Spinal cord (tissue), 10 donors: Measurements from ENCODE around the gene PLXDC1. TPM values are rescaled to one million over a fixed set of nuclear protein-coding genes. Genes with fewer than 3 reads are reported as not detected.
A peak's percentile ranks its signal among the peaks of the same experiment; 100 is the strongest.

Experiments used
- DNase-seq, 6 donors: peaks; one replicate each; pipeline versions ENCODE4 v3.0.0 to v3.0.0-alpha.2; 2013 to 2015; ENCODE audit warnings: low spot score in 6 of 6, low read depth in 4 of 6
- H3K27ac ChIP-seq: one replicate; pipeline ENCODE4 v1.5.1; 2013; ENCODE audit warnings: low read depth, low read length, control low read depth
- H3K27me3 ChIP-seq: one replicate; pipeline ENCODE4 v1.6.1; 2013; ENCODE audit warnings: low read length; ENCODE audit not compliant: control insufficient read depth, insufficient read depth
- H3K36me3 ChIP-seq: one replicate; pipeline ENCODE4 v1.6.1; 2013; ENCODE audit warnings: low read length; ENCODE audit not compliant: control insufficient read depth, insufficient read depth
- H3K4me1 ChIP-seq: one replicate; pipeline ENCODE4 v1.6.1; 2013; ENCODE audit warnings: low read length; ENCODE audit not compliant: control insufficient read depth, insufficient read depth
- H3K4me3 ChIP-seq: one replicate; pipeline ENCODE4 v1.5.1; 2013; ENCODE audit warnings: low read depth, low read length, control low read depth
- H3K9me3 ChIP-seq: one replicate; pipeline ENCODE4 v1.6.1; 2013; ENCODE audit warnings: low read length; ENCODE audit not compliant: control insufficient read depth, insufficient read depth
- WGBS: methylation state at CpG from one replicate; pipeline ENCODE4 v1.1.5; 2013; ENCODE audit warnings: missing lambda C conversion rate; ENCODE audit not compliant: insufficient coverage; 5-methylcytosine and 5-hydroxymethylcytosine counted together
- polyA plus RNA-seq, 2 donors: library from polyadenylated mRNA; unstranded; fragments of 120-200 nt; gene quantifications; one replicate each; pipeline ENCODE4 v1.2.1, GENCODE V29; 2013; ENCODE audit not compliant: insufficient read length in 2 of 2
- total RNA-seq, 2 donors: library from RNA; depleted of rRNA in 1 of 2; stranded (reverse); fragments of 120-200 nt in 1 of 2; fragments of >200 nt in 1 of 2; gene quantifications; one replicate each; pipeline versions ENCODE4 v1.2.3 to v1.2.4, GENCODE V29; 2013 to 2014
- donor health status: healthy.

PLXDC1 gene
- total and polyA plus RNA-seq, 4 donors = 10.1 to 47.1 (median 25.6) TPM

GRCh38 chr17:39183045-39183444, 31.6 kb upstream of the PLXDC1 start:
- Histone ChIP-seq H3K4me3 (no peak overlapping the region), H3K27ac (no peak overlapping the region), H3K36me3 (peaks cover 87% of the 10 kb centered on the region), H3K9me3 (no peaks in the 10 kb centered on the region), H3K4me1 (no peaks in the 10 kb centered on the region), H3K27me3 (no peaks in the 10 kb centered on the region)
- DNase-seq = no peak
- WGBS = 90% methylated on average over 2 of the region's 5 CpGs

- Histone ChIP-seq H3K27ac (no peak overlapping the region), H3K9me3 (no peaks in the 10 kb centered on the region), H3K4me1 (no peaks in the 10 kb centered on the region), H3K27me3 (no peaks in the 10 kb centered on the region), H3K4me3 (no peak overlapping the region), H3K36me3 (peaks cover 87% of the 10 kb centered on the region)
- WGBS = 100% methylated on average over 3 of the region's 5 CpGs
- no peak for DNase-seq
Observed at GRCh38 chr17:39181303-39181702, 29.9 kb upstream of the PLXDC1 start.

GRCh38 chr17:39178536-39178935, 27.1 kb upstream of the PLXDC1 start:
- 81% methylated on average over 4 of the region's 4 CpGs for WGBS

GRCh38 chr17:39177256-39177655, 25.8 kb upstream of the PLXDC1 start:
- H3K36me3 ChIP-seq = peaks cover 78% of the 10 kb centered on the region
- no peaks in the 10 kb centered on the region for H3K9me3 ChIP-seq
- no peak overlapping the region for H3K4me3 ChIP-seq
- peaks cover 22% of the 10 kb centered on the region for H3K4me1 ChIP-seq
- H3K27me3 ChIP-seq = no peaks in the 10 kb centered on the region
- no peak overlapping the region for H3K27ac ChIP-seq
- DNase-seq = peak in 1 of 6 donors; percentile 38
- WGBS = 64% methylated on average over 12 of the region's 12 CpGs

More at GRCh38 chr17:39178536-39178935, 27.1 kb upstream of the PLXDC1 start:
- Histone ChIP-seq H3K27ac (no peak overlapping the region), H3K4me3 (no peak overlapping the region), H3K36me3 (peaks cover 85% of the 10 kb centered on the region), H3K9me3 (no peaks in the 10 kb centered on the region), H3K27me3 (no peaks in the 10 kb centered on the region), H3K4me1 (peaks cover 19% of the 10 kb centered on the region)
- DNase-seq = no peak

- H3K27ac ChIP-seq = no peak overlapping the region
- H3K36me3 ChIP-seq = peaks cover 64% of the 10 kb centered on the region
- H3K4me3 ChIP-seq = no peak overlapping the region
- peaks cover 22% of the 10 kb centered on the region for H3K4me1 ChIP-seq
- H3K27me3 ChIP-seq = no peaks in the 10 kb centered on the region
- H3K9me3 ChIP-seq = no peaks in the 10 kb centered on the region
- WGBS = 73% methylated on average over 10 of the region's 10 CpGs
- DNase-seq = no peak
Observed at GRCh38 chr17:39175695-39176093, 24.3 kb upstream of the PLXDC1 start.

GRCh38 chr17:39174920-39175694, 23.7 kb upstream of the PLXDC1 start:
- Histone ChIP-seq H3K9me3 (no peaks in the 10 kb centered on the region), H3K4me3 (no peak overlapping the region), H3K36me3 (peaks cover 58% of the 10 kb centered on the region), H3K4me1 (peaks cover 22% of the 10 kb centered on the region), H3K27ac (no peak overlapping the region), H3K27me3 (no peaks in the 10 kb centered on the region)
- 52% methylated on average over 32 of the region's 35 CpGs for WGBS
- DNase-seq = peak in 3 of 6 donors; percentile 60 to 86 (median 85)

- H3K9me3 ChIP-seq = no peaks in the 10 kb centered on the region
- 46% methylated on average over 9 of the region's 10 CpGs for WGBS
- no peak overlapping the region for H3K4me3 ChIP-seq
- no peaks in the 10 kb centered on the region for H3K27me3 ChIP-seq
- peak in 1 of 6 donors; percentile 35 for DNase-seq
- H3K27ac ChIP-seq = no peak overlapping the region
- H3K4me1 ChIP-seq = peaks cover 22% of the 10 kb centered on the region
- peaks cover 49% of the 10 kb centered on the region for H3K36me3 ChIP-seq
Observed at GRCh38 chr17:39173526-39174274, 22.3 kb upstream of the PLXDC1 start.

- DNase-seq = no peak
- peaks cover 44% of the 10 kb centered on the region for H3K36me3 ChIP-seq
- H3K4me1 ChIP-seq = peaks cover 22% of the 10 kb centered on the region
- H3K27ac ChIP-seq = no peak overlapping the region
- no peak overlapping the region for H3K4me3 ChIP-seq
- WGBS = no CpG with 5 or more reads among the region's 5 CpGs
- no peaks in the 10 kb centered on the region for H3K9me3 ChIP-seq
- no peaks in the 10 kb centered on the region for H3K27me3 ChIP-seq
Observed at GRCh38 chr17:39173080-39173479, 21.6 kb upstream of the PLXDC1 start.

- 88% methylated on average over 4 of the region's 5 CpGs for WGBS
- Histone ChIP-seq H3K27me3 (peaks cover 8% of the 10 kb centered on the region), H3K36me3 (peaks cover 33% of the 10 kb centered on the region), H3K4me1 (peaks cover 22% of the 10 kb centered on the region), H3K27ac (no peak overlapping the region), H3K4me3 (no peak overlapping the region), H3K9me3 (no peaks in the 10 kb centered on the region)
- no peak for DNase-seq
Observed at GRCh38 chr17:39171933-39172332, 20.5 kb upstream of the PLXDC1 start.
